Activated B cell treated with CpG ODN at 0.5 μM for 24 hours (primary cell): ENCODE data around the gene TIMM10. TPM values are rescaled to one million over a fixed set of nuclear protein-coding genes. Genes with fewer than 3 reads are reported as not detected.

Experiments used
- ATAC-seq: fragments of 200-7000 bp; cut with Tn5 transposase; one replicate; pipeline ENCODE4 v1.10.0; 2021; ENCODE audit warnings: low read depth, mild to moderate bottlenecking, moderate library complexity
- CTCF ChIA-PET: fragments of 350-600 bp; sonication (Branson Sonifier 250); formaldehyde crosslinking; loops from one replicate; lab custom pipeline; 2021; ENCODE audit warnings: antibody characterized with exemption; lab: Charles Lee
- POLR2A ChIA-PET: fragments of 350-600 bp; sonication (Branson Sonifier 250); formaldehyde crosslinking; loops from one replicate; lab custom pipeline; 2021; ENCODE audit warnings: antibody characterized with exemption; lab: Charles Lee
- DNase-seq: peaks from one replicate; pipeline ENCODE4 v3.0.0; 2022
- H3K27ac Mint-ChIP-seq: one replicate; pipeline ENCODE4 v1.8.0; 2020; ENCODE audit warnings: mixed read lengths
- H3K27me3 Mint-ChIP-seq: one replicate; pipeline ENCODE4 v1.8.0; 2021; ENCODE audit warnings: mixed read lengths
- H3K36me3 Mint-ChIP-seq: one replicate; pipeline ENCODE4 v1.8.0; 2021; ENCODE audit warnings: low read depth, mixed read lengths
- H3K4me1 Mint-ChIP-seq: one replicate; pipeline ENCODE4 v1.8.0; 2021; ENCODE audit warnings: mixed read lengths
- H3K4me3 Mint-ChIP-seq: one replicate; pipeline ENCODE4 v1.8.0; 2020; ENCODE audit warnings: mild to moderate bottlenecking, mixed read lengths
- H3K9me3 Mint-ChIP-seq: one replicate; pipeline ENCODE4 v1.8.0; 2020; ENCODE audit warnings: mixed read lengths
- CTCF ChIP-seq: fragments of 200-600 bp; IDR thresholded peaks from one replicate; pipeline ENCODE4 v1.8.0; 2022; ENCODE audit warnings: antibody characterized with exemption, mild to moderate bottlenecking
- intact Hi-C: fragments of 100-400 bp; cut with micrococcal nuclease; formaldehyde crosslinking; loops from one replicate; pipeline ENCODE4 v1.15.1; 2024
- total RNA-seq: library from RNA; stranded (reverse); gene quantifications from 2 replicates; pipeline ENCODE4 v1.2.3, GENCODE V29; 2022

Gene TIMM10
- total RNA-seq, 1 donor from 2014 or later: 100 TPM

DNA sequence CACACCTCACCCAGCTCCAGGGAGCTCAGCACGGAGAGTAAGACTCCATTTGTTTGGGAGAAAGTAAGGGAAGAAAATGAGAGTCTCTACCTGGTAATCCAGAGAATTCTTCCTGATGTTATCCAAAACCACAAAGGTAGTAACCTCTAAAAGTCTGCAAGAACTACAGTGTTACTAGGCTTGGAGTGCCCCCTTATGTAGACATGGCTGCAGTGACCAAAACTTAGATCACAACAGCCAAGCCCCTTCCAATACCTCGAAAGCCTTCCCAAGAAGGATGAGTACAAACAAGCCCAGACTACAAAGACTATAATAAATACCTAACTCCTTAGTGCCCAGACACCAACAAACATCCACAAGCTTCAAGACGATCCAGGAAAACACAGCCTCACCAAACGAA is 32.0 kb upstream of the TIMM10 start:
- Mint-ChIP-seq H3K9me3 (no peaks in the 10 kb centered on the region), H3K27me3 (no peaks in the 10 kb centered on the region), H3K27ac (no peak overlapping the region), H3K4me3 (no peak overlapping the region), H3K36me3 (peaks cover 50% of the 10 kb centered on the region), H3K4me1 (peaks cover 36% of the 10 kb centered on the region)
- no peak for ATAC-seq
- ChIA-PET CTCF (no interaction called here), POLR2A (no interaction called here)
- intact Hi-C loops: loop anchor here (10.0 kb wide), 2 partner anchors 1082 to 1592 kb away; no protein-coding TSS in a partner anchor
- DNase-seq: no peak
- no peak for TF ChIP-seq CTCF

DNA sequence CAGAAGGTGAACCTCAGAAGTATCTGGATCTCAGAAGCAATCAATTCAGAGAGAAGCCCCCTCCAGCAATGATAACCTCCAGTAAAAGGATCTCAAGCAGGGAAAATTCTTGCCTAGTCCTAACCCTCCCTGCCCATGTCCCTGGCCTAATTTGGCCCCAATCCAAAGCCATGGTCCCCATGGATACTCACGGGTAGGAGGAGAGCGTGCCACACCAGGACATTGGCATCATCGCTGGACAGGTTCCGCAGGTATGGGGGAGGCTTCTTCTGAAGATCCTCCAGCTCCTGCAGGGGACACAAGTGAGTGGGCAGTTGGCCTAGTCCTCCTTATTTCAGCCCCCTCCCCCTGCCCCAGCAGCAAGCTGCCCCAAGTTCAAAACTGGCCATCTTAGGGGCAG is 29.6 kb upstream of the TIMM10 start:
- no peak for TF ChIP-seq CTCF
- Mint-ChIP-seq H3K27me3 (no peaks in the 10 kb centered on the region), H3K27ac (no peak overlapping the region), H3K4me1 (peaks cover 16% of the 10 kb centered on the region), H3K36me3 (peaks cover 64% of the 10 kb centered on the region), H3K4me3 (no peak overlapping the region), H3K9me3 (no peaks in the 10 kb centered on the region)
- intact Hi-C loops: loop anchor here (10.0 kb wide), 2 partner anchors 1085 to 1595 kb away; no protein-coding TSS in a partner anchor
- POLR2A ChIA-PET: interaction anchor here (0.8 kb wide), 1 partner anchor 152 kb away, joined by 4 read pairs; the partner anchor contains the start of gene TMX2
- DNase-seq (no peak), ATAC-seq (no peak)
- CTCF ChIA-PET: interaction anchor here (1.2 kb wide), 1 partner anchor 8 kb away, joined by 3 read pairs; the partner anchor contains the start of gene UBE2L6

DNA sequence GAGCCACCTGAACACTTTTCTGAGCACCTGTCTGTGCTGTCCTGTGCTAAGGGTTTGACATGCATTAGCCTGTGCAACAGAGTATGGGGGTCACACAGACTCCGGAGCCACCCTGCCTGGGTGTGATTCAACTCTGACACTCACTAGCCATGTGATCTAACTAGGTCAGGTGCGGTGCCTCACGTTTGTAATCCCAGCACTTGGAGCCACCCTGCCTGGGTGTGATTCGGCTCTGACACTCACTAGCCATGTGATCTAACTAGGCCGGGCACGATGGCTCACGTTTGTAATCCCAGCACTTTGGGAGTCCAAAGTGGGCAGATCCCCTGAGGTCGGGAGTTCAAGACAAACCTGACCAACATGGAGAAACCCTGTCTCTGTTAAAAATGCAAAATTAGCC is 25.5 kb upstream of the TIMM10 start:
- H3K4me3 Mint-ChIP-seq: no peak overlapping the region
- no peaks in the 10 kb centered on the region for H3K9me3 Mint-ChIP-seq
- no peaks in the 10 kb centered on the region for H3K4me1 Mint-ChIP-seq
- H3K27ac Mint-ChIP-seq: no peak overlapping the region
- intact Hi-C loops: no loop called here
- no peak for TF ChIP-seq CTCF
- peaks cover 88% of the 10 kb centered on the region for H3K36me3 Mint-ChIP-seq
- ATAC-seq: no peak
- DNase-seq: no peak
- H3K27me3 Mint-ChIP-seq: no peaks in the 10 kb centered on the region
- CTCF ChIA-PET: no interaction called here
- POLR2A ChIA-PET: no interaction called here

DNA sequence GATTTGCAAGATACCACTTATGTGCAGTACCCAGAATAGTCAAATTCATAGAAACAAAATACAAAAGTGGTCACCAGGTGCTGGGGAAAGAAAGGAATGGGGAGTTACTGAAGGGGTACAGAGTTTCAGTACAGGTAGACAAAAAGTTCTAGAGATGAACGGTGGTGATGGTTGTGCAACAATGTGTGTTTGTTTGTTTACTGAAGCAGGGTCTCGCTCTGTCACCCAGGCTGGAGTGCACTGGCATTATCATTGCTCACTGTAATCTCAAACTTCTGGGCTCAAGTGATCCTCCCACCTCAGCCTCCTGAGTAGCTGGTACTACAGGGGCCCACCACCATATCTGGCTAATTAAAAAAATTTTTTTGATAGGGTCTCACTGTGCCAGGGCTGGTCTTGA is 24.8 kb upstream of the TIMM10 start:
- no peak overlapping the region for H3K27ac Mint-ChIP-seq
- intact Hi-C loops: no loop called here
- DNase-seq: no peak
- no peaks in the 10 kb centered on the region for H3K27me3 Mint-ChIP-seq
- peaks cover 90% of the 10 kb centered on the region for H3K36me3 Mint-ChIP-seq
- H3K4me1 Mint-ChIP-seq: no peaks in the 10 kb centered on the region
- ChIA-PET CTCF (no interaction called here), POLR2A (no interaction called here)
- no peak for ATAC-seq
- TF ChIP-seq CTCF: no peak
- no peaks in the 10 kb centered on the region for H3K9me3 Mint-ChIP-seq
- no peak overlapping the region for H3K4me3 Mint-ChIP-seq

GRCh38 chr11:57552479-57552878 is 21.9 kb upstream of the TIMM10 start:
- Mint-ChIP-seq H3K9me3 (no peaks in the 10 kb centered on the region), H3K27me3 (no peaks in the 10 kb centered on the region), H3K36me3 (peaks cover 85% of the 10 kb centered on the region), H3K4me1 (peaks cover 11% of the 10 kb centered on the region), H3K27ac (no peak overlapping the region), H3K4me3 (no peak overlapping the region)
- CTCF ChIA-PET: no interaction called here
- intact Hi-C loops: no loop called here
- ATAC-seq: no peak
- POLR2A ChIA-PET: no interaction called here
- no peak for DNase-seq
- no peak for TF ChIP-seq CTCF
